GM21447 (cell line): Measurements from ENCODE around the gene CCDC9B.
A peak's percentile ranks its signal among the peaks of the same experiment; 100 is the strongest.

ENCODE experiments used
- ATAC-seq: cut with Tn5 transposase; IDR thresholded peaks from one replicate; pipeline ENCODE4 v1.9.1; 2021; ENCODE audit not compliant: unreplicated experiment

CCDC9B gene

DNA sequence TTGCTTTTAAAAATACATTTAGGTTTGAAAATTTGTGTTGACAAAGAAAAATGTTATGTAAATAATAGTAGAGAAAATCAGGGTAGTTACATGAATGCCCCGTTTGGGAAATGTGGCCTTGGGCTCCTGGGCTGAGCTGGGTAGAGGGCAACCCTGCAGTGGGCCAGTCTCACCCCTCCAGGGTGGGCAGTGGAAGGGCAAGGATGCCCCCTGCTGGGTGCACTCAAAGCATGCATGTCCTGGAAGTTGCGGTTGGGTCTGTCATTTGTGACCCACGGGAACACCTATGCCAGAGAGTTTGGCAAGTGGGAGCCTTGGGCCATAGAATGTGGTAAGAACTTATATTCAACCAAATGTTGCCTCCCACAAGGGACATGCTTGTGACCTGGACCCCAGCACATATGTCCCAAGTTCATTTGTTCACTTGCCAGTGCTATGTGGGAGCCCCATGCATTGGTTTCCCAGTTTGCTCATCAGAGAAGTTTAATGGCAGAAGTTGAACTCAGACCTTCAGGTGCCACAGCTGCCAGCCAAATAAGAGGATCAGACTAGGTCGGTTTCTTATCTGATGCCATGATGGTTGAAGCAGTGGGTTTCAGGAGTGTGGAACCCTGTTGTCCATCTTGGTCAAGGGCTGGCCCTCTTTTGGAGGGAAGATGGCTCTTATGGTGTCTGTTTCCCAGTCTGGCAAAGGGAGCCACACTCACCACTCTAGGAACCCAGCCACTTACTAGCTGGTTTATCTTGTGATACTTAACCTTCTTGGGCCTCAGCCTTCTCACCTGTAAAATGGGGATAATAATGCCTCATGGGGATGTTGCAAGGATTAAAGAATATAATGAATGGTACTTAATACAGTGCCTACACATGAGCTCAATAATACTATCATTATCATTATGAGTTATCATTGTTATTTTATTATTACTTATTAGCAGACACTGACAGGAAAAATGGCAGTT lies 30.5 kb downstream of the CCDC9B start:
- ATAC-seq: no peak

DNA sequence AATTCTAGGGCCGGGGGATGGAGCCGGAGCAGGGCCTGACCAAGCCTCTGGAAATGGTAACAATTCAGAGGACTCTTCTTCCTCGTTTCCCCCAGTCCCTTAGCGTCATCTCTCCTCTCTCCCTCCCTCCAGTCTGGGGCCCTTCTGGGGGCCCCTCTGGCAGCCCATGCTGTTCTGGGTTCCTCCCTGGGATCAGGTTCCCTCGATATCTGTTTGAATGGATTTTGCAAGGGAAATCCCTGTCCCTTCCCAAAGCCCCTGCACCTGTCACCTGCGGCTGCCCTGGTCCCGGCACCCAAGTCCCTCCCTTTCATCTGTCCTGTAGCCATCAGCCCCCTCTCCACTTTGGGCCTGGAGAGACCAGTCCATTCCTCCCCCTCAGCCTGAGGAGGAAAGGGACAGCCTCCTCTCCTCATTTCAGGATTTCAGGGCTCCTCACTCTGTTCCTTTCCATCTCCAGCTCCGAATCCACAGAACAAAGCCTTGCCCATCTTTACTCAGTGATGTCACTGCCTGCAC lies 31.3 kb downstream of the CCDC9B start:
- ATAC-seq: no peak

DNA sequence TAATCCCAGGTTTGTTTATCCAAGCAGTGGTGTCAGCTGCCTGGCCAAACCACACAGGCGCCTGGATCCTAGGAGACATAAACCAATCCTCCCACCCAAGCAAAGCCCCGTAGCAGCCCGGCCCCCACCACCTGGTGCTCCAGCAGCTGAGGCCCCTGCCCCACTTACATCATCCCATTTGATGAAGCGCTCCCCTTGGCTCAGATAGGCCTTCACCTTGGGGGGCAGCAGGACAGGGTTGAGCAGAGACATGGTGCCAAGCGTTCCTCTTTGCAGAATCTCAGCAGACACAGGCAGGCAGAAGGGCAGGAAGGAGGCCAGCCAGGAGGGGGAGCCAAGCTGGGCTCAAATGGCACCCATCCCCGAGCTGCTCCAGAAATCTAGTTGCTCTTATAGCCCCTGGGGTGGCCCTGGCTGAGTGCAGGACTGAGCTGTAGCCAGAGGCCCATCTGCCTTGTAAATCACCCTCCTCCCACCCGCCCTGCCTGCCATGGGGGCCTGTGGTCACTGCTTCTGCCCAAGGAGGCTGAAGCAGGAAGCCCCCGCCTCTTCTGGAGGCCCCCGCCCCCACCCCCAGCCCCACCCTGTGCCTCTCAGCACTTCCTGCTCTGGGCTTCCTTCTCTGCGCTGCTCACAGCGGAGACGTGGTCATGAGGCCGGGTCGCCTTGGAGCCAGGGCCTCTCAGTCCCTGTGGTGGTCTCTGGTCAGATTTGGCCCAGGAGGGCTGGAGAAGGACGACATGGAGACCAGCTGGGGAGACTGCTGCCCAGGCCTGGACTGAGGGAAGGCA lies 33.1 kb downstream of the CCDC9B start, which contains the start of gene PLCB2:
Gene PLCB2 (minus strand): TSS at position 515 of the 791 bp plus-strand sequence. CDS start 263 bp downstream, at position 252.
- peak; percentile 68 for ATAC-seq

DNA sequence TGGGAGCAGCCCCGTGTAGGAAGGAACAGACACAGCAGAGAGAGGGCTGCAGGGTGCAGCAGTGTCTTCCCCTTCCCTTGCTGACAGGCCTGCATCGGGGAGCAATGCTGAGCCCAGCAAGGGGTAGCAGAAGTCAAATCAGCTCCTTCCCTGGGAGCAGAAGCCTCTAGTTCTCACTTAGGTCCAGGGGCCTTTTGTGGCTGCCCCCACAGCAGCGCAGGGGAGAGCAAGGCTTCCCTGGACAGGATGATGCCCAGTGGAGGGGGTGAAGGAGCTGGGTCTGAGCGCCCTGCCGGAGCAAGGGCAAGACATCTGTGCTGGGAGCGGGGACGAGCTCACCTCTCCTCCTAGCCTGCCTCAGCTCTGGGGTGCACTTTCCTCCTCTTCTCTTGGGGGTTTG lies 33.8 kb downstream of the CCDC9B start:
- no peak for ATAC-seq

DNA sequence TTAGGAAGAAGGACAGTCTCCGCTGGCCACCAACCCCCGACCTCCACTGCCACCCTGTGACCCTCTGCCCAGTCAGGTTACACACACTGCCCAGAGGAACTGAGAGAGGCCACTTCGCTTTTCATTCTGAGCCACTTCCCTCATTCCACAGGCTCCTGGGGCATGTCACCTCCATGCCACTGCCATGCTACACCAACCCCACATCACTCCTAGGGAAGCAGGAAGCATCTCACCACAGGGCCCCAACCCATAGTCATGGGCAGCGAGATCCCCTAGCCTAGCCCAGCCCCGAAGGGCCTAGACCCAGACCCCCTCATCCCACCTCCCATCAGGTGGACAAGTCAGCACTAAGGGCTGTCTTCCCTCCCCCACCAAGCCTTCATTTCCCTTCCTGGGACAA lies 34.4 kb downstream of the CCDC9B start:
- ATAC-seq: no peak

DNA sequence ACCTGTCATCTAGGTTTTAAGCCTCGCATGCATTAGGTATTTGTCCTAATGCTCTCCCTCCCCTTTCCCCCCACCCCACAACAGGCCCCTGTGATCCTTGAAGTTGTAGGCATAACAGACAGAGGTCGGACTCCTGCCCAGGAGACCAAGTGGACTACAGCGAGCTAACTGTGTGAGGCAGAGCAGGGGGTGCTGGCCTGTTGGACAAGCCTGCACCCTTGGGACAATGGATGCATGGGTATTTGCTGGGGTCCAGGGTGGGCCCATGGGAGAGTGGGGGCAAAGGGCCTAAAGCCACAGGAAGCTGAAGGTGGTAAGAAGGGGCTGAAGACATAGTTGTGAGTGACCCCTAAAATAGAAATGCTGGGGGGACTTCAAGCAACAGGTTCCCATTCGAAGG lies 35.5 kb downstream of the CCDC9B start:
- no peak for ATAC-seq

DNA sequence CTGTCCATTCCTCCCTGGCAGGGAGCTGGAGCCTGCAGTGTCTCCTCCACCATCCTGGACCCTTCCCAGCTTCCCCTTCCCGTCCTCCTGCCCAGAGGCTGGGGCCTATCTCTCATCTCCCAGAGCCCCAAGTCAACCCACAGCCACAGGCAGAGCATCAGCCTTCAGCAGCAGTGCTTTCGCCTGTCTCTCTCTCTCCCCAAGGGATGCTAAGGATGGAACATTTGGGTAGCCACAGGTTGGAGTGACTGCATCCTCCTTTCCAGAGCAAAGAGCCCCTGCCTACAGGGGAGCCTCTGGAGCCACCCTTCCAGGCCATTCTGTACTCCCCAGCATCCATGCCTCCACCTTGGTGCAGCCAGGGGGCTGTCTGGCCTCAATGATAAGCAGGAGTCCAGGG lies 37.2 kb downstream of the CCDC9B start:
- ATAC-seq: no peak

DNA sequence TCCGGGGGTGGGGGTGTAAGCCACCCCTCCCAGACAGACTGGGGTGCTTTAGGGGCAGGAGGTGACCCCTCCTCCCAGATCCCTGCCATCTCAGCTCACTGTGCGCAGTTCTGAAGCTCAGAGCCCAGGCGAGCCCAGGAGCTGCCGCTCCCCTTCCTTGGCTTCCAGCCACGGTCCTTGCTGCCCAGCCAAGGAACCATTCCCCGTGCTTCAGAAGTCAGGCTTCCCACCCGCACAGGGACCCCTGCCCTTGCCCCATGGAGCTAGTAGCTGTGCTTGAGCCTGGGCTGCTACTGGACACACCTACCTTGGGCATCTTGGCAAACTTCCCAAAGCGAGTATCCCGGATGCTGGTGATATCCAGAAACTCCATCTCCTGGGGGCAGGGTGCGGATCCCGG lies 37.8 kb downstream of the CCDC9B start:
- ATAC-seq: no peak

DNA sequence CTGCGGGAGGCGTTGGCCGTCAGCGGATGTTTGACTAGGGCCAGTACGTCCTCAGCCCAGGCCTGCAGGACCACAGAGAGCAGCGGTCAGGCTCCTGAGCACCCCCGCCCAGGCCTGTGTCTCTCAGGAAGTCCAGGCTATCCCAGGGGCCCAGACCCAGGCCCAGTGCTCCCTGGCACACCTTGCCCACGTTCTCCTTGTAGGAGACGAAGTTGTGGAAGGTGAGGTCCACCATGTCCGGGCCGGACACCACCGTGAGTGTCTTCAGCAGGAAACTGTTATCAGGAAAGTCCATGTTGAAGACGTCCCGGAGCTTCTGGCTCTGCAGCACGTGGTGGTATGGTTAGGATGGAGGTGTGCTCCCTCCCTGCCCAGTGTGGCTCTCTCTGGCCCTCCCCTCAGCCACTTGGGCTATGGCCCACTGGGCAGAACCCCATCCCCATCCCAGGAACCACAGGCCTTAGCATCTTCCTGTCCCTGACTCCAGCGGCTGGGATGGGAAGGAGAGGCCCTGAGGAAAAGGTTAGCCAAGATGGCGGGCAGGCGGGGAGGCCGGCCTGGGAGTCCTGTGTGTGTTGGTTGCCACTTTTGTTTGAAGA lies 38.4 kb downstream of the CCDC9B start:
- ATAC-seq: no peak

DNA sequence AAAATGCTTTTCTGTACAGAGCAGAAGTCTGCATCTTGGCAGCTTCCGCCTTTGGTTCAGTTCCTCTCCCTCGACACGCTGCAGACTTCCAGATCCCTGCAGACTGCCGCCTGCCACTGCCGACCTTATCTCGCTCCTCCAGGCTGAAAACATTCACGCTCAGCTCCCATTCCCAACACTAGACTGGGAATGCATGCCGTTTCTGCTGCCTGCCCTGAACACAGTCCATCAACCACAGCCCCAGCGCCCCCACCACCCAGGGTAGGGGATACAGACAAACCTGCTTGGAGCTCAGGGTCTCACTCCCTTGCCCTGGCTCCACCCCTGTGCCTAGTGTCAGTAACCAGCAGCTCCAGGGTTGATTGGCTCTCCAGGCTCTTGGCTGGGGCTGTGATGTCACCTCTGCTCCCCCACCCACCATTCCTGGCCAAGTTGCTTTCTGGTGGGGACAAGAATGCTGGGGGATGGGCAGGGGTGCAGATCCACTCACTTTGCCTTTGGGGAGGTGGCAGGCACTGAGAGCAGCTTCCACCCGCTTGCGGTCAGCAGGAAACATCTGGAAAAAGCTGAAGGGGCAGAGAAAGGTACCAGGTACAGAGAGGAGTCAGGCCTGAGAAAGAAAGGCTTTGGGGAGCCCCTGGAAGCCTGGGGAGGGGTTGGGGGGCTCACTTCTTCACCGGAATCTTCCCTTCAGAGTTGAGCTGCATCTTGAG lies 39.1 kb downstream of the CCDC9B start:
- no peak for ATAC-seq

DNA sequence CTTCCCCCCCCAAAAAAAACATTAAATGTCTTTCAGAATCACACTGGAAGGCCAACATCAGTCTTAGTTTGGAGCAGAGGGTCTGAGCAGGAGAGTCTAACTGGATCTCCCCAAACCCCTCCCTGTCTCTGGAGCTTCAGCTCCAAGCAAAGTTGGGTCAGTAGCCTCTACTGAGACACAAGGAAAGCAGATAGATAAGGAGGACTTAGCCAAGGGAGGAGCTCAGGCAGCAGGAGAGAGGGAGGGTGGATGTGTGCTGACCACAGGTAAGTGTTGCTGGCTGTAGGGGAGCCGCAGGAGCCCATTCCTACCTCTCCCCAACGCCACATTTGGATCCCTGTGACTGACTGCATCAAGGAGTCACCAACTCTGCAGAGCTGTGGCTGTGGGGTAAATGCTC lies 40.0 kb downstream of the CCDC9B start:
- ATAC-seq: no peak

DNA sequence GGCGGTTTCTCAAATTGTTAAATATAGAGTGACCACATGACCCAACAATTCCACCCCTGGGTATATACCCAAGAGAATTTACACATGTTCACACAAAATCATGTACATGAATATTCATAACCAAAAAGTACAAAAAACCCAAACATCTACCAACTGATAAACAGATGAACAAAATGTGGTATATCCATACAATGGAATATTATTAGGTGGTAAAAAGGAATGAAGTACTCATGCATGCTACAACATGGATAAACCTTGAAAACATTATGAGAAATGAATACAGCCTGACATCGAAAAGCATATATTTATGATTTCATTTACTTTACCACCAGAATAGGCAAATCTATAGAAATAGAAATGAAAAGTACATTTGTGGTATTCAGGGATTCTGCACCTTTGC lies 40.4 kb downstream of the CCDC9B start:
- ATAC-seq: no peak

DNA sequence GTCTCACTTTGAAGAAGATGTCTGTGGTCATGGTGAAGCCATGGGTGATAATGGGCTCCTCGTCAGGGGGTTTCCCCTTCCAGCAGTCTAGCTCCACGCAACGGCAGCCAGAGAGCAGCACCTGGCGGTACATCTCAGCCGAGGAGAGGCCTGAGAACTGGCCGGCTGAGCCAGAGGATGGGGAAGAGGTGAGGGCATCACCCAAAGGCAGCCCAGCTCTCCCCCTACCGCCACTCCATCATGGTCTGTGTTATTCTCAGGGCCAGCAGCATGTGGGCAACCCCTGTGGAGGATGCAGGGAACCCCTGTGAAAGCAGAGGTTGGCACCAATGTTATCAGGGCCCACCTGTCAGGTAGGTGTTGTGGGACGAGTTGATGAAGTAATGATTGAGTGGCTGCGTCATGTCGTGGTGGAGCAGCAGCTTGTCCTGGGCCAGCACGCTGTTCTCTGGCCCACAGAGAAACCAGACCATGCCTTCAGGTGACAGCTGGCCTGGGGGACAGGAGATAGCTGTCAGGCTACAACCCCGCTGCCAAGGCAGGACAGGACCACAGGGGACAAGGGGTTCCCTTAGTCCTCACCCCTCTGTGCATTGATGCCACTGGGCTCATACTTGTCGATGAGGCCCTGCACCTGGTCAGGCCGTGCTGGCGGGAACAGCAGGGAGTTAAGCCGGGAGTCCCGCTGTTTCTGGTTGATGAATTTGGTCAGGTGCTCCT lies 42.4 kb downstream of the CCDC9B start:
- no peak for ATAC-seq

DNA sequence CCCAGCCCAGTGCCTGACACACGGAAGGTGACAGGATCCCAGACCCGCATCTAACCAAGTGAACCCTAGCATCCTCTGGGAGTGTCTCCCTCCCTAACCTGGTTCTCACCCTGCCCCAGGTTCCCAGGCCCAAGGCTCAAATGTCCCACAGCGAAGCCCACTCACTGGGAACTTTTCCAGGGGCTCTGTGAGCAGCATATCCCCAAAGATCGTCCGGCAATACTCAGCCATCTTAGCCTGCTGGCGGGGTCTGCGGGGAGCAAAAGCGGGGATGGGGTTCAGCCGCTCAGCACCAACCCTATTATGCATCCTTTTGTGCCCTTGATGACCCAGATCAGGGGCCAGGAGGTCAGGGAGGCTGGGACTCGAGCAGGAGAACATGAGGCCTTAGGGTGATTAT lies 43.4 kb downstream of the CCDC9B start:
- ATAC-seq: no peak

DNA sequence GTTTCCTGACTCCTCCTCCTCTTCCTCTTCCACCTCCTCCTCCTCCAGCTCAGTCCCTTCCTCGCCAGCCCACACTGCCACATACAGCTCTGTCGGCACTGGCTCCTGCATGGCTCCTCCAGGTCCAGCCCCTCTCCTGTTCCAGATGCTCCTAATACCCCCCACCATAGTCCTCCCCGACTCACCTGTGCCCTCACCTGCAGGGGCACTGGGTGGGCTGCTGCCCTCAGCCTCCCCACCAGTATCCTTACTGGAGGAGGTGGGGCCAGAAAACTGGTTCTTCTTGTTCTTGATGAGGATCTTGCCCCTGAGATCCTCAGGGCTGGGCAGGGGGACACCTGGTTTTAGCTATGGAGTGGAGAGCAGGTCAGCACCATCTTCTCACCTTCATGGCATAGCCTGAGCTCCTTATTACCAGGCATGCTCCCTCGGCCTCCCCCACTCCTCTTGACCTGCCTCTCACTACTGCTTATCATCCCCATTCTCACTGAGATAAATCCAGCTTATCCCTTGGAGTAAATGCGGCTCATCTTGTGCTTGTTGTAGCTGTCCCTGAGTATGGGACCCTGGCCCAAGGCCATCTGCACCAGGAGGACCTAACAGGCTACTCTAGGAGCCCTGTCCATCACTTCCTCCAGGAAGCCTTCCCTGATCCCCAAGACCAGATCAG lies 44.0 kb downstream of the CCDC9B start:
- ATAC-seq: no peak

DNA sequence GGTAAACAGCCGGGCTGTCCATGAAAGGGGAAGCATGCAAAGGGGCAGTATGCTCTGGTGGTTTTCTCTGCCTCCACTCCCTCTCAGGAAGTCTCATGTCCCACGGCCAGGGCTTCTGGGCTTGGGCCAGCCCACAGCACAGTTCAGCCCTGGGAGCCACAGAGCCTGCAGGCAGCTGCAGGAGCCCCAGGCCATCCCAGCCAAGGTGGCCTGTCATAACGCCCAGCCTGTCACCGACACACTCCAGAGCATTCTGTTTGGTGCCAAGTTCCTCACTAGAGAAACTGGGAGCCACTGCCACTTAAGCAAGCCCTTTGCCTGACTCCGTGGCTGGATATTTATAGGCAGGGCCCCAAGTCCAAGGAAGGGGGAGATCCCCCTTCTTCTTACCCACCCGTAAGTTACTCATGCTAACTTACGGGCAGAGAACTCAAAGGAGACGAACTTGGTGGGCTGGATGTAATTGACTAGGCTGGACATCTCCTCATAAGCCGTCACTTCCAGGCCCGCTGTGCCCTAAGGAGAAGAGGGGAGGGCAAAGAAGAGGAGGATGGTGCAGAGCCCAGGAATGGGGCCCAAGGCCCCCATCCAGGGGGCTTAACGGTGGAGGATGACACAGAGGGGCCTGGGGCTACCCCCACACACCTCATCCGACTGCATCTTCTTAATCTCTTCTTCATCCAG lies 44.7 kb downstream of the CCDC9B start:
- no peak for ATAC-seq

DNA sequence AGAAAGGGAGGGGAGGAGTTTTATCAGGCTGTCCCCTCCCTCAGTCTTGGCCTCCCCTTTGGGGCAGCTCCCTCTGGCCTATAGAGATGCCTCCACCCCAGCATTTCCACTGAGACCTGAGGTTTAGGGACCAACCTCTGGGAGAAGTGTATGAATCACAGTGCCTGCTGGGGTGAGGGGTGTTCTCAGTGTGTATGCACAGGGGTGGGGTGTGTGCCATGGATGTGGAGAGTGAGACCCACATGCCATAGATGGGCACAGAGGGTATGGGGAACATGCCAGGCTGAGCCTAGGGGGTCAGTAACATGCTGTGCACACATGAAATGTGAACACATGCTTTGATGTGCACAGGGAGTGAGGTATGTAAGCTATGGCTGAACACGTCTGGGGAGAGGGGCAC lies 45.4 kb downstream of the CCDC9B start:
- no peak for ATAC-seq

DNA sequence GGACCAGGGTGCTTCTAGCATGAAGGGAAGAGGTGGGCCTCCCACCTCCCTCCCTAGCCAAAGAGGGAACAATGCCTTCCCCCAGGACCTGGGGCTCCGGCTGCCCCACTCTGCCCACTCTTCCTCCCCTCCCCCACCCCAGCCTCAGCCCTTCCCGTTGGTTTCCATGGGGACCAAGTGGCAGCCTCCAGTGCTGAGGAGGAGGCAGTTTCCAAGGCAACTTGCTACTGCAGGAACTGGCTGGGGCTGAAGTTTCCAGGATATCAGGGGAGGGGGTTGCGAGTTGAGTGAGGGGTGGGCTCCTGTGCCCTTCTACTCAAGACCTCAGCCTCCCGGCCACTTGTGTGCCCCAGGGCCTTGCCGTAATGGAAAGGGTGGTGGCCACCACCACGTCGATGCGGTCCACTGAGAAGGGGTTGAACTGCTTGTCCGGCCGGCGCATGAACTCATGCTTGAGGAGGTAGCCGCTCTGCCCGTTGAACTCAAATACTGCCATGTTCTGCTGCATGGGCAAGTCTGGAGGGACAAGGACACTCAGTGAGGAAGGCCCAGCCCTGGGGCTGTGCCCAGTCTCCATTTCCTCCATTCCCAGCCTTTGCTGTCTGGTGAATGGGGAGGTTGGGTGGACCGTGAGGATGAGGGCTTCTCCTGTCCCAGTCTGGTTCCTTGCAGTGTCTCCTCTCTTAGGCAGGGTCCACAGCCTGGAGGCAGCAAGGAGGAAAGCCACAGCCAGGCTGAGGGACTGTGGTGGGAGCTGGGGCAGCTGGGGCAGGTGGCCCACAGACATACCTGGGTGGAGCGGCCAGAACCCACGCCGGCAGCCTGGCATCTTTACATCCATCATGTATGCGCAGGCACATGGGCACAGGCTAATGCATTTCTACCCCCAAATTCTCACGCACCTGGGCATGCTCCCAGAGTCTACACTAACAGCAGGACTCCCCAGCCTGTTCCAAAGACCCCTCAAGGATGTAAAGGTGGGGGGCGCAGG lies 46.5 kb downstream of the CCDC9B start:
- ATAC-seq: no peak
